MM.1S (cell line): ENCODE data around the gene IFITM1.
"Not testable (repeated sequence)": the region's sequence is repeated elsewhere in the genome, so short reads cannot be mapped to it uniquely, and the experiment has no call there.

ENCODE experiments used
- CTCF ChIP-seq: fragments of 300-600 bp; sonication (generic); IDR thresholded peaks from 2 replicates; pipeline ENCODE4 v1.5.1; 2016; ENCODE audit warnings: antibody characterized with exemption, low read length, mixed read lengths
- EZH2 ChIP-seq: fragments of 300-600 bp; sonication (generic); optimal IDR thresholded peaks from 2 replicates; pipeline ENCODE3; 2017; ENCODE audit warnings: low read depth, mild to moderate bottlenecking, antibody characterized with exemption, low read length, mixed read lengths
- EZH2phosphoT487 ChIP-seq: fragments of 300-600 bp; sonication (generic); IDR thresholded peaks from 2 replicates; pipeline ENCODE4 v1.6.1; 2018; ENCODE audit warnings: antibody characterized with exemption, low read length

- not testable (repeated sequence) for TF ChIP-seq CTCF, EZH2phosphoT487, EZH2
These were observed 49.6 kb downstream of the IFITM1 start for GRCh38 chr11:363443-363805.
